ENCODE measurements around the gene IMPDH1.

IMPDH1 gene

DNA sequence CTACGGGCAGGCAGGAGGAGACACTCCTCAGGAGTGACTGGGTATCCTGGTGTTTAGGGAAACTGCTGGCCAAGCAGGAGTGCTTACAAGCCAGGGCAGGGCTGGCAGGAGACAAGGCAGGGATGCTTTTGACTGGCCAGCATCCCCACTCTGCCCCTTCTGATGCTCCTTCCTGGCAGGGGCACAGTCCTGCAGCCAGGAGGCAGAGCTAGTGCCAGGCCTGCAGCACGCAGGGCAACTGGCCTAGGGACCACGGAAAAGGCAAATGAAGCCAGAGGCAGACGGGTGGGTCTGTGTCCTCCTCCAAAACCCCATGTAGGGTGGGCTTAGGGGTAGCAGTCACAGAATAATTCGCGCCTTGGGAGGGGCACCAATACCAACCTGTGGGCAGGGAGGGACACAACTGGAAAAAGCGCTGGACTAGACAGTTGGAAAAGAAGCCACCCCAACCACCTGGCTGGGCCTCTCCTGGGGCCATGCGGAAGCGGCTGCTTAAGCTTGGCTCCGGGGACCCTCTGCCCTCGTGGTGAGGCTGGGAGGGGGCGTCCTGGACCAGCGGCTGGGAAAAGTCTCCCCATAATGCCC is 4.8 kb downstream of the IMPDH1 start:
- peak; percentile 64 for DNase-seq

DNA sequence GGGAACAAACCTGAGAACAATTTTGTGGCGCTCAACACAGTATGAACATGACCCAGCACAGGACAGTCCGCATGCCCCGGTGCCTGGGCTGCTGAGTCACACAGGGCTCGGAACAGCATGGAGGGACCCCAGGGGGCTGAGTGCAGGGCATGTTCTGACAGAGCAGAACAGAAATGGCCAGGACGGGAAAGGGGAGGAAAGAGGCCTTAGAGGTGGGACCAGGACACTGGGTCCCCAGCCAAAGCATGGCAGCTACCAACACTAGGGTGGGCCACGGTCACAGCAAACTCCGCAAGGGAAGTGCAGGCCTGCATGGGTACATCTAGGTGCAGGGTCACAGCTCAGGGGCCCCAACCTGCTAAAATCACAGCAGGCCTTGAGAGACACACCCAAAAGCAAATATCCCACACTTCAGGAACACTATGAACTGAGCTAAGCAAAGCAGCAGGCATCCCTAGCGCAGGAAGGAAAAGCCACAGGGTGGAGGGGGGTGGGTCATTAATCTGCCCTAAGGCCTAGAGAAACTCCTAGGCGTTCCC is 5.6 kb downstream of the IMPDH1 start:
- DNase-seq = no peak

- no peak for DNase-seq
These were observed 6.1 kb downstream of the IMPDH1 start for GRCh38 chr7:128403676-128404075.

GRCh38 chr7:128402356-128402755 is 7.4 kb downstream of the IMPDH1 start:
- no peak for DNase-seq

DNA sequence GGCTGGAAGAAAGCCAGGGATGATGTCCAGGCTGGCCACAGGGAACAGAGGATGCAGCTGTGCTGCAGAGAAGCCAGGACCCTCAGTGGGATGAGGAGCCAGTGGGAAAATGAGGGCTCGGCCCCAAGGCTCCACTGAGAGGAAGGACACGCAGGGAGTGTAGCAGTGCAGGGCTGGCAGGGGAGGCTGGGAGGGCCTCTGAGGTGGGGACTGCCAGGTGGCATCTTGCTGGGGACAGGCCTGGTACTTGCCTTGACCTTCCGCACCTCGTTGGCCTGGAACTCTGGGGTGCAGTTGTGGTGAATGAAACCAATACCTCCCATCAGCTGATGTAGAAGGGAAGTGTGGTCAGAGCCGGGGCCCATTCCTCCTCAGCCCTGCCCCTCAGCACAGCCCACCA is 9.2 kb downstream of the IMPDH1 start:
- DNase-seq = no peak

DNA sequence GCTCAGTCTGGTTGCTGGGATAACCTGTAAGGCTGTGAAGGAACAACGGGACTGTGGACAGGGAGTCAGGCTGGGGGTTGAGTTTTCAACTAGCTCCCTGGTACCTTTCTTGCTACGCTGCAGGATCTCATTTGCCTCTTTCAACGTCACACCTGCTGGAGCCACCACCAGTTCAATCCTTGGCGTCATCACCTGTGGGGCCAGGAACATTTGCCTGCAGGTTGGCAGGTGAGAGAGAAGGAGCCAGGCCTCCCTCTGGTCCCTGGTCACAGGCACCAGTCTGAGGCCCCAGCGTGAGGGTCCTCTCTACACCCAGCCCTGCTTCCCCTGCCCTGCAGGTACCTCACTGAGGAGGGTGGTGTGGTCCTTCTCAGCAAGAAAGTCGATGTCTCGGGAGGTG is 9.8 kb downstream of the IMPDH1 start:
- no peak for DNase-seq

DNA sequence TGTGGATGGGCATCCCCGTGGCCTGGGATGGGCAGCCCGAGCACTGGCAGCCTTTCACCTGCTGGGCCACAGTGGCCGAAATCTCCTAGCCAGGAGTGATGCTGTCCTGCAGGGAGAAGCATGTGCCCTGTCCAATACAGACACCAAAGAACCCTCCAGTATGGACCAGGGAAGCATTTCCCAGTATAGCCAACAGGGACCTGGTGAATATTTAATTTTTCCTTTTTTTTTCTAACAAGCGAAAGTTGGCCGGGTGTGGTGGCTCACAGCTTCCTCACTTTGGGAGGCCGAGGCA is 11.0 kb downstream of the IMPDH1 start:
- no peak for DNase-seq

DNA sequence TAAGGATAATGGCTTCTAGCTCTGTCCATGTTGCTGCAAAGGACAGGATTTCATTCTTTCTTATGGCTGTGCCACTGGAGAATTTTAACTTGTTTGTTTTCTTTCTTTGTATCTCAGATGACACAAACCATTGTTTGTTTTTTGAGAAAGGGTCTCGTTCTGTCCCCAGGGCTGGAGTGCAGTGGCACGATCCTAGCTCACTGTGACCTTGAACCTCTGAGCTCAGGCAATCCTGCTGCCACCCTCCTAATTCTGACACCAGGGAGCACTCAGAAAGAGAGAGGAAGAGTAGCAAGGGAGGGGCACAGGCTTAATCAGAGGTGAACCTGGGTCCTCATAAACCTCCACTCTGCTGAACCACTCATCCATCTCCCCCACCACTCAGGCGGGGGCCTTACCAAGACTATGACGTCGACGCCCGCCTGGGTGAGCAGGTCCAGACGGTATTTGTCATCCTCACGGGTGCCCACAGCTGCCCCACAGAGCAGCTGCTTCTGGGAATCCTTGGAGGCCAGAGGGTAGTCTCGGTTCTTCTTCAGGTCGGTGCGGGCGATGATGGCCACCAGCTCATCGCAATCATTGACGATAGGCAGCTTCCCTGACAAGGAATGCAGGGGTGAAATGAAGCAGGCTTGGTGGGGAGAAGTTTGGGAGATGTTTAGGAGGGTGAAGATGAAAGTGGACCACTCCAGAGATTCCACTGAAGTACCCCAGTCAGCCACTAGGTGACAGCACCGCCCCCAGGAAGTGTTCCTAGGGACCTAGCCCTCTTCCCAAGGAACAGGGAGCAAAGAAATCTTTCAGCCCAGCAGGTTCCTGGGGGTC is 11.6 kb downstream of the IMPDH1 start:
- peak; percentile 48 for DNase-seq

DNA sequence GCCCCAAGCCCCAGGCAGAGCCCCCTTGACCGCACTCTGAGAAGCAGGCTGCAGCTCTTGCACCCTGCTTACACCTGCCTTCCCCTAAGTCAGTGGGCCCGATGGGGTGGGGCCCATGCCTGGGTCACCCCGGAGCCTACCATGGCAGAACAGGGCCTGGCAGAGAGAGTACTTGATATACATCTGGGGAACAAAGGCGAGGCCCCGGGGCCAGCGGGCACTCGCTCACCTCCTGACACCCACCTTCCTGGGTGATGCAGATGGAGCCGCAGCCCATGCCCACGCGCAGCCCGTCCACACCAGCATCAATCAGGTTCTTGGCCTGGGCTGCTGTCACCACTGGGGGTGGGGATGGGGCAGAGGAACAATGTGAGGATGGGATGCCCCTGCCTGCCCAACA is 13.4 kb downstream of the IMPDH1 start:
- no peak for DNase-seq

GRCh38 chr7:128395748-128396147 is 14.0 kb downstream of the IMPDH1 start:
- no peak for DNase-seq

- DNase-seq = no peak
These were observed 14.8 kb downstream of the IMPDH1 start for GRCh38 chr7:128394904-128395496.

DNA sequence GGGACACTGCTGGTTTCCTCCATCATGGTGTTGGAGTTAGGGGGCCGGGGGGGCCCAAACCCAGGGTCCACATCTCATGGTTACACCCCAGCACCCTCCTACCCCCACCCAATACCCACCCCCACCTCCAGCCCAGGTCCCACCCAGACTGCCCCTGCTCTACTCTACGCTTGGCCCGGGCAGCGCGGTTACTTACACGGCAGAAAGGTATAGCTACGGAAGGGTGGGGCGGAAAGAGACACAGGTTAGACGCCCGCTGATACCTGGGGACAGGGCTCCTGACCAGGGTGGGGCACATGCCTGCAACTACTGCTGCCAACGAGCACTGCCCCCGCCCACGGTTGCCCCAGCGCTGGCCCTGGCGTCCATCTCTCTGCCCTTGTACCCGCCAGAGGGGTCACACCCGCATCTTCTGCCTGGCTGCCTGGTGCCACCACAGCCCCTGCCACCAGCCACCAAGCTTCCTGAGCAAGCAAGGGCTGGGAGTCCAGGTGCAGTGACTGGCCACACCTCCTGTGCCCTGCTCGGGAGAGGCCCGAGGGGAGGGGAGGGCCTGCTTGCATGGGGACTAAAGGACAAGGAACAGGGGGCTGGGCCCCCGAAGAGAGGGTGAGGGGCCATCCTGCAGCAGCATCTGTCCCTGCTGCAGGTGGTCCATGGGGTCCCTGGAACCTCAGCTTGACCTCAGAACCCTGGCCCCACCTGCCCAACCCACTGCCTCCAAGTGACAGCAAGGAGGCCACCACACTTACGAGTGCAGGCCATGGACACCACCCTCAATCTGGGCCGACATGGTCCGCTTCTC is 16.1 kb downstream of the IMPDH1 start:
- DNase-seq = no peak

DNA sequence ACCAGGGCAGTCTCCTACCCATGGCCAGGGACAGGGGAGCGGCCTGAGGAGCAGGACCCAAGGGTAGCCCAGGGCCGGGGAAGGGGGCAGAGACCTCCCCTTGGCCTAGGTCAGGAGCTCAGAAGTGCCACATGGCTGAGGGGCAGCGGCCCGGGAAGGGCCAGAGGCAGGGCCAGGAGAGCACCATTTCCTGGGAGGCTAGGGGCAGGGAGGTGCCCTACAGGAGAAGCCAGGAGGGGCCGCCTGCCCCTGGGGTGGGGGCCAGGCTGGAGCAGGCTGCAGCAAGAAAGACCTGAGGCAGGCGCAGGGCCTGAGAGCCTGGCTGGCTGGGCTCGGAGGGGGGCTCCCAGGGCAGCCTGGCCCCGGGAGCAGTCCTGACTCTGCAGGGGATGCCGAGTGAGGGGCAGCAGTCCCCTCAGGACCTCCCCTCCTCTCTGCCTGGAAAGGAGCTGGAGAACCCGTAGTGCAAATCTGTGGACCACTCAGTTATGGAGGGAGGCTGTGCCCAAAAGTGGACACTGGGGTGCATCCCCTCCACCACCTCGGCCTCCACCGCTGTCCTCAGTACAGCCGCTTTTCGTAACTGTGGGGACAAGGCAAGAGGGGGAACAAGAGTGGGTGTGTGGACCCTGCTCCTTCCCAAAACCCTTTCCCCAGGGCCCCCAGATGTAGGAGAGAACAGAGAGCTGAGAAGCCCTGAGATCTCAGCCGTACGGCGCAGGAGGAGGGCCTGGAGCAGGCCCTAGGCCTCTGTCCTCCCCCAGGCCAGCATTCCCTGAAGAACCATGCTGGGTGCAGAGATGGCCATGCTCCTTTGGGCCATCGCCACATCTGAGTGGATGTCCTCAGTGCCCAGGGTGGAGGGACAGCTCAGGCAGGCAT is 17.1 kb downstream of the IMPDH1 start:
- no peak for DNase-seq

GRCh38 chr7:128391805-128392204 is 18.0 kb downstream of the IMPDH1 start:
- DNase-seq = no peak

- peak; percentile 72 for DNase-seq
These were observed 18.8 kb downstream of the IMPDH1 start for GRCh38 chr7:128390871-128391565.

- DNase-seq = no peak
These were observed 20.0 kb downstream of the IMPDH1 start for GRCh38 chr7:128389618-128390329.

- no peak for DNase-seq
These were observed 20.6 kb downstream of the IMPDH1 start for GRCh38 chr7:128389085-128389617.

GRCh38 chr7:128388145-128388485 is 21.7 kb downstream of the IMPDH1 start:
- no peak for DNase-seq

DNA sequence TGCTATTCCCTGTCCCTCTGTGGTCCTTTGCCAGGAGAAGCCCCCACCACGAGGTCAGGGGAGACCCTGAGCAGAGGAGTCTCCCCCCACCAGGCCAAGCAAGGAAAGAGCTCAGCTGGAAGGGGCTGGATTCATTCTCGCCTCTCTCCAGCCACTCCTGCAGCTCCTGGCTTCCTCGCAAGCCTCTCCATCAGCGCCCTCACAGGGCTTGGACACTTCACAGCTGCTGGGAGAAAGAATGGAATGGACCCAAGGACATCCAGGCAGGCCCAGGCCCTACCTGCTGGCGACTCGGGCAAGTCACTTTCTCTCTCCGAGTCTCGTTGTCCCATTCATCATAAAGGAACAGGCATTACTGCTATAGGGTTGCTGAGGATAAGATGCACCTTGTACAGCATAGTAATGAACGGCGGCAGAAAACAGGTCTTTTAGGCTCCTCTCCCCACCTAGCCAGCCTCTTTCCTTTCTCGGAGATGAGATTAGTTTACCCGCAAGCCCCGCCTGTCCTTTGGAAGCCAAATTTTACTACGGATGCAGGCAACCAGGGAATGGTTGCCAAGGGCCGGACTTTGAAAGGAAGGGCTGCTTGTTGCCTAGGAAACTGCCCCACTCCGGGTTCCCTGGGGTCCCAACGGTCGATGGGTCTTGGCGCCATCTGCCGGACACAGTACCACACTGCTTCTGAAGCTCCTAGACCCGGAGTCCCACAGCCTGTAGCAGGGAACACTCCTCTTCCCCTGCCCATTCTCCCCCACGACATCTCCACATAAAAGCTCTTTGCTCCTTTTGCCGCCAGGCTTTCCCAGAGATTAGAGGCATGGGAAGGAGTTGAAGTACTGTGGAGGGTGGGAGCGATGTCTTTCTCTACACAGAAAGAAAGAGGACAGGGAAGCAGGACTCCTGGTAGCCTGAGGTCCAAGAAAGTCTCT is 22.3 kb downstream of the IMPDH1 start:
- DNase-seq = peak; percentile 86
